Measurements from ENCODE around the gene STARD3. TPM values are rescaled to one million over a fixed set of nuclear protein-coding genes. Genes with fewer than 3 reads are reported as not detected.

Gene STARD3
- total and polyA plus RNA-seq, 10 donors = 59.5 to 166 (median 100) TPM

GRCh38 chr17:39595294-39595693 lies 41.6 kb upstream of the STARD3 start:
- intact Hi-C loops (cut with DNase I; ENCODE audit: low total_unique reads) = no loop called here

GRCh38 chr17:39595928-39596510 lies 40.9 kb upstream of the STARD3 start:
- no peak for DNase-seq
- 13 to 23% (median 16%) methylated on average over 8 to 11 of the region's 11 CpGs for WGBS, 5 donors
- no peaks in the 10 kb centered on the region for H3K9me3 ChIP-seq
- H3K4me1 ChIP-seq = peaks cover 8 to 41% (median 28%) of the 10 kb centered on the region in 6 donors
- H3K36me3 ChIP-seq = no peaks in the 10 kb centered on the region
- no peak overlapping the region for H3K27ac ChIP-seq
- intact Hi-C loops (cut with DNase I; ENCODE audit: low total_unique reads) = no loop called here
- H3K27me3 ChIP-seq (replicated peaks in 1 of 7) = peaks cover 16 to 98% (median 83%) of the 10 kb centered on the region in 7 donors
- H3K4me3 ChIP-seq = no peak overlapping the region
- TF ChIP-seq POLR2AphosphoS5 (IDR thresholded peaks at IDR 0.05) (no peak), POLR2A (IDR thresholded peaks at IDR 0.05) (no peak)

More at GRCh38 chr17:39595294-39595693, 41.6 kb upstream of the STARD3 start:
- Histone ChIP-seq H3K36me3 (no peaks in the 10 kb centered on the region), H3K4me1 (peaks cover 8 to 38% (median 28%) of the 10 kb centered on the region in 6 donors), H3K9me3 (no peaks in the 10 kb centered on the region), H3K27me3 (replicated peaks in 1 of 7) (peaks cover 11 to 97% (median 75%) of the 10 kb centered on the region in 7 donors), H3K4me3 (no peak overlapping the region), H3K27ac (no peak overlapping the region)
- no peak for TF ChIP-seq POLR2A (IDR thresholded peaks at IDR 0.05)
- no peak for TF ChIP-seq POLR2AphosphoS5 (IDR thresholded peaks at IDR 0.05)
- WGBS, 5 donors = 11 to 35% (median 19%) methylated on average over 4 of the region's 4 CpGs
- no peak for DNase-seq

- 4 to 9% (median 7%) methylated on average over 34 to 47 of the region's 47 CpGs for WGBS, 5 donors
- peaks cover 8 to 41% (median 28%) of the 10 kb centered on the region in 6 donors for H3K4me1 ChIP-seq
- no peaks in the 10 kb centered on the region for H3K36me3 ChIP-seq
- H3K9me3 ChIP-seq = no peaks in the 10 kb centered on the region
- no peak for TF ChIP-seq CTCF (IDR thresholded peaks at IDR 0.05 in 8 of 11, conservative IDR thresholded peaks at IDR 0.05 in 3 of 11)
- TF ChIP-seq POLR2A (IDR thresholded peaks at IDR 0.05) = no peak
- no peak for TF ChIP-seq POLR2AphosphoS5 (IDR thresholded peaks at IDR 0.05)
- intact Hi-C loops (cut with DNase I; ENCODE audit: low total_unique reads) = no loop called here
- H3K27ac ChIP-seq = no peak overlapping the region
- no peak overlapping the region for H3K4me3 ChIP-seq
- peaks cover 20 to 99% (median 85%) of the 10 kb centered on the region in 7 donors for H3K27me3 ChIP-seq (replicated peaks in 1 of 7)
- no peak for DNase-seq
Observed at GRCh38 chr17:39596543-39597267, 40.2 kb upstream of the STARD3 start.

DNA sequence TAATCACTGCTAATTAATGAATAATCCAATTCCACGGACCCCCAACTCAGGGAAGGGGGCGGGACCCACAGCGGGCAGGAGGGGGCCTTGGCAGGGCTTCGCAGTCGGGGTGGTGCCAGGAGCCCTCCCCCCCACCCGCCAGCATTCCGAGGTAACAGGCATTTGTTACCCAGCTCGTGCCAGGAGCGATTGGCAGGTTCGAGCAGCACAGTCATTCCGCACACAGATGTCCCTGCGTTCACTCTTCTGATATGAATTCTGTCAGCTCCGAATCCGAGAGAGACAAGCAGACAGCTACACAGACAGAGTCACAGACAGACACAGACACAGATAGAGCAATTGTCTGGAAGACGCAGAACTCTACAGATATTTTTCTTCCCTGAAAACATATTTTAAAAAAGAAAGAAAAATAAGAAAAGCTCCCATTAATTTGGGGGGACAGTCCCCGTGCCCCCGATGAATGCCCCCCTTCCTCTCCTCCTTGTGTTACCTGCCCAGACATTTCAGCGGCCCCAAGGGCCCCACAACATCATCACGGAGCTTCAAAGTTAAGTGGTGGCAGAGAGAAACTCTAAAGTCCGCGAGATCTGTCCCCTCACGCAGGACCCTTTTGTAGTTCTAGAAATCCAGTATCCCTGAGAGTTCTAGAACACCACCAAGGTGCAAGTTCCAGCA lies 39.4 kb upstream of the STARD3 start:
- Histone ChIP-seq H3K9me3 (no peaks in the 10 kb centered on the region), H3K4me1 (peaks cover 8 to 41% (median 28%) of the 10 kb centered on the region in 6 donors), H3K4me3 (no peak overlapping the region), H3K36me3 (no peaks in the 10 kb centered on the region), H3K27ac (no peak overlapping the region), H3K27me3 (replicated peaks in 1 of 7) (peaks cover 20 to 99% (median 85%) of the 10 kb centered on the region in 7 donors)
- TF ChIP-seq POLR2AphosphoS5 (IDR thresholded peaks at IDR 0.05) (no peak), POLR2A (IDR thresholded peaks at IDR 0.05) (no peak), CTCF (IDR thresholded peaks at IDR 0.05 in 8 of 11, conservative IDR thresholded peaks at IDR 0.05 in 3 of 11) (no peak)
- intact Hi-C loops (cut with DNase I; ENCODE audit: low total_unique reads) = no loop called here
- 8 to 13% (median 11%) methylated on average over 16 to 22 of the region's 22 CpGs for WGBS, 5 donors
- no peak for DNase-seq

All from spleen (tissue), 11 donors.